MM.1S (cell line): Measurements from ENCODE around the gene WASHC3.

Experiments used
- DNase-seq: peaks from one replicate; pipeline ENCODE4 v3.0.0-alpha.2; 2015
- H2AFZ ChIP-seq: fragments of 300-600 bp; sonication (generic); 2 replicates; pipeline ENCODE4 v1.6.0; 2016; ENCODE audit warnings: antibody characterized with exemption, low read length
- H3F3A ChIP-seq: fragments of 300-600 bp; sonication (generic); 2 replicates; pipeline ENCODE4 v1.6.1; 2016; ENCODE audit warnings: mild to moderate bottlenecking, antibody characterized with exemption, low read length, moderate library complexity, mixed read lengths; ENCODE audit not compliant: insufficient read depth
- H3K27ac ChIP-seq: fragments of 300-600 bp; sonication (generic); 2 replicates; pipeline ENCODE4 v1.5.1; 2016; ENCODE audit warnings: mild to moderate bottlenecking, low read length
- H3K27me3 ChIP-seq: fragments of 300-600 bp; sonication (generic); replicated peaks from 2 replicates; pipeline ENCODE4 v1.6.0; 2016; ENCODE audit warnings: low read length; ENCODE audit not compliant: insufficient read depth
- H3K36me3 ChIP-seq: fragments of 300-600 bp; sonication (generic); replicated peaks from 2 replicates; pipeline ENCODE4 v1.6.1; 2016; ENCODE audit warnings: mild to moderate bottlenecking, low read length, mixed read lengths; ENCODE audit not compliant: insufficient read depth
- H3K4me1 ChIP-seq: fragments of 300-600 bp; sonication (generic); 2 replicates; pipeline ENCODE4 v1.6.1; 2016; ENCODE audit warnings: low read length, mixed read lengths
- H3K4me2 ChIP-seq: fragments of 300-600 bp; sonication (generic); 2 replicates; pipeline ENCODE4 v1.6.0; 2016; ENCODE audit warnings: low read depth, low read length
- H3K4me3 ChIP-seq: fragments of 300-600 bp; sonication (generic); 2 replicates; pipeline ENCODE4 v1.5.1; 2016; ENCODE audit warnings: low read length, mixed read lengths
- H3K79me2 ChIP-seq: fragments of 300-600 bp; sonication (generic); 2 replicates; pipeline ENCODE4 v1.6.1; 2016; ENCODE audit warnings: mixed run types, low read length, mixed read lengths
- H3K9ac ChIP-seq: fragments of 300-600 bp; sonication (generic); 2 replicates; pipeline ENCODE4 v1.6.1; 2016; ENCODE audit warnings: low read length, mixed read lengths
- H3K9me2 ChIP-seq: fragments of 300-600 bp; sonication (generic); replicated peaks from 2 replicates; pipeline ENCODE4 v1.6.1; 2016; ENCODE audit warnings: mild to moderate bottlenecking, low read length, mixed read lengths; ENCODE audit not compliant: insufficient read depth
- H3K9me3 ChIP-seq: fragments of 300-600 bp; sonication (generic); replicated peaks from 2 replicates; pipeline ENCODE4 v1.6.1; 2016; ENCODE audit warnings: mild to moderate bottlenecking, low read length, mixed read lengths; ENCODE audit not compliant: insufficient read depth
- H4K20me1 ChIP-seq: fragments of 300-600 bp; sonication (generic); 2 replicates; pipeline ENCODE4 v1.6.1; 2016; ENCODE audit warnings: mild to moderate bottlenecking, low read length, moderate library complexity, mixed read lengths; ENCODE audit not compliant: insufficient read depth
- CTCF ChIP-seq: fragments of 300-600 bp; sonication (generic); IDR thresholded peaks from 2 replicates; pipeline ENCODE4 v1.5.1; 2016; ENCODE audit warnings: antibody characterized with exemption, low read length, mixed read lengths
- EZH2 ChIP-seq: fragments of 300-600 bp; sonication (generic); optimal IDR thresholded peaks from 2 replicates; pipeline ENCODE3; 2017; ENCODE audit warnings: low read depth, mild to moderate bottlenecking, antibody characterized with exemption, low read length, mixed read lengths
- EZH2phosphoT487 ChIP-seq: fragments of 300-600 bp; sonication (generic); IDR thresholded peaks from 2 replicates; pipeline ENCODE4 v1.6.1; 2018; ENCODE audit warnings: antibody characterized with exemption, low read length

WASHC3 gene

DNA sequence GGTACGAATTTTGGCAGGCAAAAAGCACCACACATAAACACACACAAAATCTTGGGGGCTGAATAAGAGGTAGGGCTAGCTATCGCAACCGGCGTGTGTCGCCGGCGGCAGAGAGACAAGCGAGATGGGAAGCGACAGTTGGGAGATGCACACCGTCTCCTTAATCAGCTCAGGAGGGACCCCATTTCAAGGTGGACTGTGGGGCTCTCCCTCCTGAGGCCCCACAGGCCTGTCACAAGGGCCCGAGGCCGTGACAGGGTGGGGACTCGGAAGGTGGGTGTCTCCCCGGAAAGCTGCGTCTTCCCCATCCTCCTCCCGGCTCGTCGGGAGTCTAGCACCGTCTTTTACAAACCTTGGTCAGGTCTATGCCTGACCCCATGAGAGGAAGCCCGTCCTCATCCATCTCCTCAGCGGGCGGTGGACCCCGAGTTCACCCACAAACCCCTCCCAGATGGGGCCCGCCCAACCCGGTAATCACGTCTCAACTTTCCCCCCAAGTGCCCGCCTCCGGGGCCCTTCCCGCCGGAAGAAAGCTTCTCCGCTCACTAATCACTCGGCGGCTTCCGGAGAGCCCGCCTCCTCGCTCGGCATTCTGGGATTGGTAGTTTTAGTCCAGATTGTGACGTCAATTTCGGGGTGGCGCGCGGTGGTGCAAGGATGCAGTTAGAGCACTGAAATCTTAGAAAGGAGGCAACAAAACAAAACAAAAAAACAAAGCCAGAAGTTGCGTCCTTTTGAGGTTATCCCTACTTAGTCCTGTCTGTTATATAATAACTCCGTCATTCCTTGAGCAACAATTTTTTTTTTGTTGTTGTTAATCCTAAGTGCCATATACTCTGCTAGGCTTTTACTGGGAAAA lies at the start of gene WASHC3:
Gene WASHC3 (minus strand): TSS at position 432 of the 859 bp plus-strand sequence. CDS start 29 bp downstream, at position 403.
- H3K9me3 ChIP-seq: no peaks in the 10 kb centered on the region
- H3K36me3 ChIP-seq: no peaks in the 10 kb centered on the region
- no peaks in the 10 kb centered on the region for H4K20me1 ChIP-seq
- peak within 1 kb of the TSS; percentile 96 for H2AFZ ChIP-seq
- H3K9ac ChIP-seq: peak within 1 kb of the TSS; percentile 78
- H3K79me2 ChIP-seq: peaks cover 5% of the 10 kb centered on the region; the same call in 1 of the 2 replicates
- peak within 1 kb of the TSS; percentile 91 for H3K4me3 ChIP-seq
- H3F3A ChIP-seq: peaks cover 7% of the 10 kb centered on the region; the same call in 1 of the 2 replicates
- no peak for TF ChIP-seq EZH2
- no peak for TF ChIP-seq CTCF
- TF ChIP-seq EZH2phosphoT487: no peak
- no peaks in the 10 kb centered on the region for H3K9me2 ChIP-seq
- peak; percentile 97 for DNase-seq
- no peaks in the 10 kb centered on the region for H3K27me3 ChIP-seq
- H3K27ac ChIP-seq: peak within 1 kb of the TSS; percentile 56; the same call in 1 of the 2 replicates
- H3K4me2 ChIP-seq: peak within 1 kb of the TSS; percentile 80
- no peaks in the 10 kb centered on the region for H3K4me1 ChIP-seq

GRCh38 chr12:102110782-102111181 lies 49.0 kb upstream of the WASHC3 start:
- Histone ChIP-seq H3F3A (no peaks in the 10 kb centered on the region), H3K36me3 (peaks cover 29% of the 10 kb centered on the region), H3K9me2 (no peaks in the 10 kb centered on the region), H2AFZ (no peak overlapping the region), H3K79me2 (no peaks in the 10 kb centered on the region), H3K27ac (no peak overlapping the region), H4K20me1 (no peaks in the 10 kb centered on the region), H3K4me3 (no peak overlapping the region), H3K9ac (no peak overlapping the region), H3K27me3 (no peaks in the 10 kb centered on the region), H3K9me3 (no peaks in the 10 kb centered on the region), H3K4me1 (no peaks in the 10 kb centered on the region), H3K4me2 (no peak overlapping the region)
- DNase-seq: no peak
- TF ChIP-seq EZH2 (no peak), EZH2phosphoT487 (no peak), CTCF (no peak)

- peaks cover 34% of the 10 kb centered on the region for H3K36me3 ChIP-seq
- no peak overlapping the region for H2AFZ ChIP-seq
- H3K27ac ChIP-seq: no peak overlapping the region
- no peaks in the 10 kb centered on the region for H3F3A ChIP-seq
- H3K9me2 ChIP-seq: no peaks in the 10 kb centered on the region
- no peaks in the 10 kb centered on the region for H3K9me3 ChIP-seq
- H3K4me2 ChIP-seq: no peak overlapping the region
- no peak for TF ChIP-seq CTCF
- no peak for TF ChIP-seq EZH2phosphoT487
- no peak for TF ChIP-seq EZH2
- H3K27me3 ChIP-seq: no peaks in the 10 kb centered on the region
- H4K20me1 ChIP-seq: no peaks in the 10 kb centered on the region
- H3K79me2 ChIP-seq: no peaks in the 10 kb centered on the region
- no peak overlapping the region for H3K4me3 ChIP-seq
- no peak for DNase-seq
- H3K9ac ChIP-seq: no peak overlapping the region
- H3K4me1 ChIP-seq: no peaks in the 10 kb centered on the region
Measured at GRCh38 chr12:102107970-102108369, 46.2 kb upstream of the WASHC3 start.
